PFSK-1 (cell line): Measurements from ENCODE around the gene KRIT1.

Experiments
- FOXP2 ChIP-seq: optimal IDR thresholded peaks from 2 replicates; pipeline ENCODE3; 2011; ENCODE audit warnings: borderline replicate concordance, control low read depth, inconsistent platforms; ENCODE audit not compliant: insufficient read depth; ENCODE audit errors: extremely low read length, extremely low read depth
- POLR2AphosphoS5 ChIP-seq: IDR thresholded peaks from 2 replicates; pipeline ENCODE4 v1.6.1; 2012; ENCODE audit warnings: low read depth, mild to moderate bottlenecking, control low read depth, low read length, moderate library complexity
- REST ChIP-seq, 2 experiments: IDR thresholded peaks; 2 replicates each; pipeline versions ENCODE4 v1.6.1 to v1.8.0; 2011 to 2012; ENCODE audit warnings: low read depth in 2 of 2, low read length in 2 of 2, control low read depth in 1 of 2, inconsistent platforms in 1 of 2, mild to moderate bottlenecking in 1 of 2, moderate library complexity in 1 of 2; ENCODE audit not compliant: insufficient read depth in 1 of 2
- SIN3A ChIP-seq: IDR thresholded peaks from 2 replicates; pipeline ENCODE4 v1.6.1; 2012; ENCODE audit warnings: mild to moderate bottlenecking, low read length, moderate library complexity, borderline replicate concordance; ENCODE audit not compliant: insufficient read depth
- TAF1 ChIP-seq: IDR thresholded peaks from 2 replicates; pipeline ENCODE4 v1.6.1; 2012; ENCODE audit warnings: low read length, control low read depth, borderline replicate concordance; ENCODE audit not compliant: insufficient read depth

GRCh38 chr7:92242972-92243371 lies 2.7 kb downstream of the KRIT1 start:
- no peak for TF ChIP-seq POLR2AphosphoS5
- TF ChIP-seq FOXP2 = no peak
- TF ChIP-seq SIN3A = no peak
- no peak for TF ChIP-seq REST (IDR thresholded peaks at IDR 0.05; ENCODE audit: insufficient read depth in 1 of 2, low read depth in 2 of 2, low read length in 2 of 2)
- no peak for TF ChIP-seq TAF1
